NCI-H1417 treated with DMSO at 0.1 percent for 48 hours (cell line): ENCODE results near the gene TSPO.

Source experiments
- DNase-seq: peaks from one replicate; lab custom pipeline; 2025; lab: John Stamatoyannopoulos, UW

The TSPO gene

GRCh38 chr22:43159484-43160178 is 8.3 kb downstream of the TSPO start:
- no peak for DNase-seq

- DNase-seq = no peak
Observed at GRCh38 chr22:43160497-43161126, 9.3 kb downstream of the TSPO start.

- no peak for DNase-seq
Observed at GRCh38 chr22:43162412-43163150, 11.2 kb downstream of the TSPO start.

- no peak for DNase-seq
Observed at GRCh38 chr22:43163241-43163795, 12.0 kb downstream of the TSPO start.

GRCh38 chr22:43164636-43165035 is 13.3 kb downstream of the TSPO start:
- no peak for DNase-seq

GRCh38 chr22:43166132-43166930 is 15.0 kb downstream of the TSPO start:
- DNase-seq = no peak

- no peak for DNase-seq
Observed at GRCh38 chr22:43167001-43167589, 15.7 kb downstream of the TSPO start.

- DNase-seq = no peak
Observed at GRCh38 chr22:43168471-43169309, 17.3 kb downstream of the TSPO start.

GRCh38 chr22:43169310-43170130 is 18.2 kb downstream of the TSPO start:
- DNase-seq = no peak

GRCh38 chr22:43170131-43170480 is 18.7 kb downstream of the TSPO start:
- no peak for DNase-seq

GRCh38 chr22:43171019-43171491 is 19.7 kb downstream of the TSPO start:
- no peak for DNase-seq

GRCh38 chr22:43171607-43172006 is 20.2 kb downstream of the TSPO start:
- no peak for DNase-seq

- DNase-seq = no peak
Observed at GRCh38 chr22:43172191-43172590, 20.8 kb downstream of the TSPO start.

- DNase-seq = no peak
Observed at GRCh38 chr22:43173566-43173965, 22.2 kb downstream of the TSPO start.

GRCh38 chr22:43173976-43174720 is 22.8 kb downstream of the TSPO start:
- DNase-seq = no peak

- no peak for DNase-seq
Observed at GRCh38 chr22:43174941-43175531, 23.7 kb downstream of the TSPO start.

- DNase-seq = no peak
Observed at GRCh38 chr22:43176090-43176489, 24.7 kb downstream of the TSPO start.

GRCh38 chr22:43177479-43177878 is 26.1 kb downstream of the TSPO start:
- no peak for DNase-seq
